ENCODE data around the gene PPP1R13L.
"Not testable (repeated sequence)": the region's sequence is repeated elsewhere in the genome, so short reads cannot be mapped to it uniquely, and the experiment has no call there.

Gene PPP1R13L

GRCh38 chr19:45432543-45432942, 27.7 kb upstream of the PPP1R13L start:
- not testable (repeated sequence) for DNase-seq (ENCODE audit: low spot score)

GRCh38 chr19:45431008-45431407, 26.1 kb upstream of the PPP1R13L start:
- DNase-seq (ENCODE audit: low spot score) = not testable (repeated sequence)

GRCh38 chr19:45429896-45430295, 25.0 kb upstream of the PPP1R13L start:
- DNase-seq (ENCODE audit: low spot score) = not testable (repeated sequence)

- DNase-seq (ENCODE audit: low spot score) = no peak
Measured at GRCh38 chr19:45428384-45429231, 23.7 kb upstream of the PPP1R13L start.

GRCh38 chr19:45424191-45425058, 19.6 kb upstream of the PPP1R13L start:
- peak; percentile 23 for DNase-seq (ENCODE audit: low spot score)

GRCh38 chr19:45423589-45424190, 18.8 kb upstream of the PPP1R13L start, which contains the start of gene ERCC1:
Gene ERCC1 (minus strand): TSS chr19:45423917. CDS start chr19:45423374, 543 bp downstream.
- peak; percentile 95 for DNase-seq (ENCODE audit: low spot score)

GRCh38 chr19:45423033-45423588, 18.2 kb upstream of the PPP1R13L start:
- DNase-seq (ENCODE audit: low spot score) = no peak

GRCh38 chr19:45421947-45422498, 17.2 kb upstream of the PPP1R13L start:
- DNase-seq (ENCODE audit: low spot score) = no peak

GRCh38 chr19:45420871-45421270, 16.0 kb upstream of the PPP1R13L start:
- DNase-seq (ENCODE audit: low spot score) = no peak

GRCh38 chr19:45420356-45420755, 15.5 kb upstream of the PPP1R13L start:
- no peak for DNase-seq (ENCODE audit: low spot score)

GRCh38 chr19:45419895-45420294, 15.0 kb upstream of the PPP1R13L start:
- no peak for DNase-seq (ENCODE audit: low spot score)

- no peak for DNase-seq (ENCODE audit: low spot score)
Measured at GRCh38 chr19:45419396-45419795, 14.5 kb upstream of the PPP1R13L start.

GRCh38 chr19:45418802-45419201, 13.9 kb upstream of the PPP1R13L start:
- no peak for DNase-seq (ENCODE audit: low spot score)

GRCh38 chr19:45417151-45417550, 12.3 kb upstream of the PPP1R13L start:
- DNase-seq (ENCODE audit: low spot score) = no peak

GRCh38 chr19:45414468-45414867, 9.6 kb upstream of the PPP1R13L start:
- DNase-seq (ENCODE audit: low spot score) = no peak

- DNase-seq (ENCODE audit: low spot score) = no peak
Measured at GRCh38 chr19:45413497-45413896, 8.6 kb upstream of the PPP1R13L start.

- DNase-seq (ENCODE audit: low spot score) = not testable (repeated sequence)
Measured at GRCh38 chr19:45410330-45410729, 5.5 kb upstream of the PPP1R13L start.

GRCh38 chr19:45409557-45409920, 4.7 kb upstream of the PPP1R13L start:
- no peak for DNase-seq (ENCODE audit: low spot score)

GRCh38 chr19:45408830-45409556, 4.1 kb upstream of the PPP1R13L start:
- DNase-seq (ENCODE audit: low spot score) = no peak

GRCh38 chr19:45408121-45408520, 3.3 kb upstream of the PPP1R13L start:
- DNase-seq (ENCODE audit: low spot score) = no peak

GRCh38 chr19:45407585-45407984, 2.7 kb upstream of the PPP1R13L start:
- DNase-seq (ENCODE audit: low spot score) = not testable (repeated sequence)
